Glomerular endothelial cell (primary cell): ENCODE measurements around the gene CYP4F12. TPM values are rescaled to one million over a fixed set of nuclear protein-coding genes. Genes with fewer than 3 reads are reported as not detected.
"Not testable (repeated sequence)": the region's sequence is repeated elsewhere in the genome, so short reads cannot be mapped to it uniquely, and the experiment has no call there.

Source experiments
- DNase-seq: peaks from one replicate; pipeline ENCODE4 v3.0.0-alpha.2; 2011; ENCODE audit warnings: low read depth, low spot score; ENCODE audit errors: extremely low read depth
- total RNA-seq: library from RNA; depleted of rRNA; stranded (reverse); fragments of >200 nt; gene quantifications from 2 replicates; pipeline ENCODE4 v1.2.3, GENCODE V29; 2015

Gene CYP4F12
- total RNA-seq, 1 donor from 2014 or later = not detected

DNA sequence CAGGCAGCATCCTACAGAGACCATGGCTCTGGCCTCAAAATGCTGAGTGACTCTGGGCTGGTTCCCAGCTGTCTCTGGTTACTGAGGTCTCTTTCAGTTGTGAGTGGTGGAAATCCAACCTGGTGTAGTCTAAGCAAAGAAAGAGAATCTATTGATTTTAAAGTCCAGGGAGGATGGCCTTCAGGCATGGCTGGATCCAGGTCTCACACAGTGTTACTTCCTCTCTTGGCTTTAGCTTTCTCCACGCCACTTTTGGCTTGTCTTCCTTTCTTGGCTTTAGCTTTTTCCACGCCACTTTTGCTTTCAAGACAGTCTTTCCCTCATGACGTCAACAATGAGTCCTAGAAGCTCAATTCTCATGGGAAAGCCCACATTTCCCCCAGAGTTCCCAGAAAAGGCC lies 28.1 kb upstream of the CYP4F12 start:
- DNase-seq = no peak

- no peak for DNase-seq
Measured at GRCh38 chr19:15649526-15649925, 23.4 kb upstream of the CYP4F12 start.

GRCh38 chr19:15650123-15650522 lies 22.8 kb upstream of the CYP4F12 start:
- DNase-seq = not testable (repeated sequence)

DNA sequence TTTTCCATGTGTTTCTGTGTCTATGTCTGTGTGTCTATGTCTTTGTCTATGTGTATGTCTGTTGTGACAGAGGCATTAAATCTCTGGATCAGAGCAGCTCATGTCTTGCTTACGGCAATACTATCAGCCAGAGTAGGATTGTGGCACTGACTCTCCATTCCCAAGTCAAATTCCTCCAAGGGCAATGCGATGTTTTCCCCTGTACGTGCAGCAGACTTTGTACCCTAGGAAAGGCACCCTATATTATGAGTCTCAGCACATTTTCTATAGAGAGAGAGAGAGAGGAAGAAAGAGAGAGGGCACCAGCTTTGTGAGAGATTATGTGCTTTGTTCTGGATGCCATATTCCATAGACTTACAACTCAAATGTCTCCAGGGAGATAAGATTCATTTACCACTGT lies 21.1 kb upstream of the CYP4F12 start:
- DNase-seq = no peak

DNA sequence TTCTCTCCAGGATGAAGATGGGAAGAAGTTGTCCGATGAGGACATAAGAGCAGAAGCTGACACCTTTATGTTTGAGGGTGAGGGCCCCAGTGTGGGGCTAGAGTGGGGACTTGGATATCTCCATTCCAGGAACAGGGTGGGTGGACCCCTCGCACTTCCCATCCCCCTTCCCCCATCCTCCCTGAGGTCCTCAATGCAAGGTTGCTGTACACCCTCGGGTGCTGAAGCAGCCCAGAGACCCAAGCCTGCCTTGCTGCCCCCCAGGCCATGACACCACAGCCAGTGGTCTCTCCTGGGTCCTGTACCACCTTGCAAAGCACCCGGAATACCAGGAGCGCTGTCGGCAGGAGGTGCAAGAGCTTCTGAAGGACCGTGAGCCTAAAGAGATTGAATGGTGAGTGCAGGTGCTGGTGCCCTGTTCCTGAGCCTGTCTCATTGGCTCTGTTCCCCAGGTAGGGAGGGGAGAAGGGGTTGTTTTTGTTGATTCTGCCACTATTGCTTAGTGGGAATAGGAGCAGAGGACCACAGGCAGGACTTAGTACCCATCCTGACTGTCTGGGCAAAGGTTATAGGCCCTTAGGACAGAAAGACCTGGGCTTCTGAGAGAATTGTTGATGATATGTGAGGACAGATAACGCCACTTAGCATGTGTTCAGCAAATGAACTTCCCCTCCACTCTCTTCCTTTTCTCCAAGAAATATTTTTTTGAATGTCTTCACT lies 20.2 kb upstream of the CYP4F12 start:
- DNase-seq = no peak

- DNase-seq = no peak
Measured at GRCh38 chr19:15656467-15656866, 16.4 kb upstream of the CYP4F12 start.

GRCh38 chr19:15663247-15663646 lies 9.6 kb upstream of the CYP4F12 start:
- no peak for DNase-seq

DNA sequence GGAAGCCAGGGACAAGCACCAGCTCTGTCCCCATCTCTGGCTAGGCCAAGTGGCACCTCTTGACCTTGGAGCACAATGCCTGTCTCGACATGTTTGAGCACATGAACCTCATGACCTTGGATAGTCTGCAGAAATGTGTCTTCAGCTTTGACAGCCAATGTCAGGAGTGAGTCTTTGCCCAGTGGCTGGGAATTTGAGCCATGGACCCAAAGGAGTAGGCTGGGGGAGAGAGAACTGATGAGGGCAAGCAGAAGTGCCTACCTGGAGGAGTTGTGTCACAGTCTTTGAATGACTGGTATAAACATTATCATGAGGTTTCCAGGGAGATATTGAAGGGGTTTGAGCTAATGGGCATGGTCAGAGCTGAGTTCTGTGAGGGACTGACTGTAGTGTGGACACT lies 6.7 kb upstream of the CYP4F12 start:
- no peak for DNase-seq

GRCh38 chr19:15666883-15667282 lies 6.0 kb upstream of the CYP4F12 start:
- DNase-seq = no peak

GRCh38 chr19:15669440-15669839 lies 3.4 kb upstream of the CYP4F12 start:
- no peak for DNase-seq

- DNase-seq = no peak
Measured at GRCh38 chr19:15669891-15670290, 3.0 kb upstream of the CYP4F12 start.

GRCh38 chr19:15671237-15671821 lies 1.6 kb upstream of the CYP4F12 start:
- no peak for DNase-seq

DNA sequence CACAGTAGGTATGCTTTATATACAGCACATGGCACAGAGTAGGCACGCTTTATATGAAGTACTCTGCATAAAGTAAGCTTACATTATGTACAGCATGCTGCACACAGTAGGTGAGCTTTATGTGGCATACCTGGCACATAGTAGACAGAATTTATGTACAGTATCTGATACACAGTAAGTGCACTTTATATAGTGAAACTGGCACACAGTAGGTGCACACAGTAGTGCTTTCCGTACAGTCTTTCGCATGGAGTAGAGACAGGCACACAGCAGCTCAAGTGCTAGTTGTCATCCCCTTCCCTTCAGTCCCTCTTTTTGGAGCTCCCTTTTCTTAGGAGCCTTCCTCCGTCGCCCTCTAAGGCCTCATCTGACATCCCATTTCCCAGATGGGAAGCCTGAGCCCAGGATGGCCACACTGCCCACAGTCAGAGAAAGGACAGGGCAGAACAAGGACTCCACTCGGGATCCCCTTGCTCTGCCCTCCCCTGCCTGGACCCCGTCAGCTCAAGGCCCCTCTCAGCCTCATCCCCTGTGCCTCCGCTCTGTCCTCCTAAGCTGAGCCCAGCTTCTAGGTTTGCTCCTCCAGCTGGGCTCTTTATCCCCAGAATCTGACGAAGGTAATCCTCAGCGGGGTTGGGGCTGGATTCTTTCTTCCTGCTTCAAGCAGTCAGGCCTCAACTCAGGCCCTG lies 852 bp upstream of the CYP4F12 start:
- no peak for DNase-seq

GRCh38 chr19:15673176-15673654 lies 328 bp downstream of the CYP4F12 start:
- DNase-seq = no peak

GRCh38 chr19:15675560-15675959 lies 2.7 kb downstream of the CYP4F12 start:
- no peak for DNase-seq

DNA sequence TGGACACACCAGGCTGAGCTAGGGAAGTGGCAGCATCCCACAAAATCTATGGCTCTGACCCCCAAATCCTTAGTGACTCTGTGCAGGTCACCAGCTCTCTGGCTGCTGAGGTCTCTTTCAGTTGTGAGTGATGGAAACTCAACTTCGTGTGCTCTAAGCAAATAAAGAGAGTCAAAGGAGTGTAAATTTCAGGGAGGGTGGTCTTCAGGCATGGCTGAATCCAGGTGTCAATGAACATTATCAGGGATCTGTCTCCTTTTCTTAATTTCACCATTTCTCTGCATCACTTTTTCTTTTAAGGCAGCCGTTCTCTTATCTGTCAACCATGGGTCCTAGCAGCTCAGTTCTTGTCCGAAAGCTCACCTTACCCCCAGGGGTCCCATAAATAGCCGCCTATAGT lies 6.2 kb downstream of the CYP4F12 start:
- DNase-seq = no peak

- not testable (repeated sequence) for DNase-seq
Measured at GRCh38 chr19:15679865-15680264, 7.0 kb downstream of the CYP4F12 start.

- no peak for DNase-seq
Measured at GRCh38 chr19:15680478-15681322, 7.8 kb downstream of the CYP4F12 start.

GRCh38 chr19:15683411-15683810 lies 10.5 kb downstream of the CYP4F12 start:
- no peak for DNase-seq

DNA sequence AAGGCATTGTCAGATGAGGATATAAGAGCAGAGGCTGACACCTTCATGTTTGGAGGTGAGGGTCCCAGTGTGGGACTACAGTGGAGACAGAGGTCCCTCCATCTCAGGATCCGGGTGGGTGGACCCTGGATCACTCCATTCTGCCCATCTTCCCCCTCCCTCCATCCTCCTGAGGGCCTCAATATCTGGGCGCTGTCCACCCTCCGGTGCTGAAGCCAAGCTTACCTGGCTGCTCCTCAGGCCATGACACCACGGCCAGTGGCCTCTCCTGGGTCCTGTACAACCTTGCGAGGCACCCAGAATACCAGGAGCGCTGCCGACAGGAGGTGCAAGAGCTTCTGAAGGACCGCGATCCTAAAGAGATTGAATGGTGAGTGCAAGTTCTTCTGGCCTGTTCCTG lies 11.9 kb downstream of the CYP4F12 start:
- no peak for DNase-seq

- DNase-seq = no peak
Measured at GRCh38 chr19:15696654-15697194, 23.8 kb downstream of the CYP4F12 start.
